ENCODE data around the gene SORCS2. TPM values are rescaled to one million over a fixed set of nuclear protein-coding genes. Genes with fewer than 3 reads are reported as not detected.

SORCS2 gene
- total RNA-seq, 5 donors from 2014 or later (not counting 1 experiment from before 2014, with no cell fraction given) = 0.22 TPM; not detected in 4

DNA sequence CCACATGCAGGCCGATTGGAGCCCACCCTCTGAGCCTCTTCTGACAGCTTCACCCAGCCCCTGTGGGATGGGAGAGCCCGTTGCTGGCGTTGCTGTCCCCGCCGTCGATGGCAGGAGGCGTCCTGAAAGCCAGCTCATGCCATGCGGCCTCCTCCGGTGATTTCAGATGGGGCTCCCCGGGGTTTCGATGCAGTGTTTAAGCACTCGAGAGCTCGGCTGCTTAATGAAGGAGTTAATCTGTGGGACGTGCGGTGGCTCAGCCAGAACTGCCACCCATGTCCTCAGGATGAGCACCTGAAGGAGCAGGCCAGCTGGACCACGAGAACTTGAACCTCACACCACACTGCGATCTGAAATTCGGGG, 95.6 kb downstream of the SORCS2 start:
- peaks cover 0 to 39% of the 10 kb centered on the region in 2 experiments for H3K27me3 ChIP-seq (replicated peaks in 1 of 2; ENCODE audit: control insufficient read depth in 2 of 2, extremely low read depth in 1 of 2, insufficient read depth in 2 of 2, low read length in 1 of 2)
- CTCF ChIA-PET = no interaction called here

DNA sequence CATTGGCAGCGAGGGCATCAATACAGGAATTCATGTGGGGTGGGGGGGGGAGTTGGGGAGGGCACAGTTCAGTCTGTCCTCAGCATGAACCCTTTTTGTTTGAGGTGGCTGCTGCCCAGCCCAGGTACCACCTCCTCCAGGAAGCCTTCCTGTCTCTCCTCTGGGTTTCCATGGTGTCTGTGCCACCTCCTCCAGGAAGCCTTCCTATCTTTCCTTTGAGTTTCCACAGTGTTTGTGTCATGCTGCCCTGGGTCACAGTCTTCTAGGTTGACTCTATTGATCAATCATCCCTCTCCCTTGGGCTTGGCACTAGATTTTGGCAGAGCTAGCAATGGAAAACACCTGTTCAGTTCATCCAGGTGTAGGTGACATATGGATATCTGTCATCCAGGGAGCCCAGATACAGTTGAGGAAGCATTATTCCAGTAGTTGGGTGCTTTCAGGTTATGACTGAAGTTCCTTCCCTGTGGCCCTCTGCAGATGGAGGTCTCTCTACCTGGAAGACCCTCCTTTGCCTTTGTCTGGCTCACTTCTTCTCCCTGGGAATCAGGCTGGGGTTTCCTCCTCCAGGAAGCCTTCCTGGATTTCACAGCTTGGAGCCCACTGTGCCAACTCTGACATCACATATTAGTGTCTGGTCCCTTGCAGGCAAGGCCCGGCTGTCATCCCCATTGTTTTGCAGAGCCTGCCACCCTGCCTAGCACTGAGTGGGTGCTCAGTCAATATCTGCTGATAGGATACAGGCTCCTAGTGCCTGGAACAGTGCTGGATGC, 96.6 kb downstream of the SORCS2 start:
- no peak overlapping the region for H3K4me3 ChIP-seq (ENCODE audit: control insufficient read depth in 1 of 2, extremely low read depth in 1 of 2, low read length in 1 of 2)
- H3K27ac ChIP-seq (ENCODE audit: low read length) = no peak overlapping the region
- no peaks in the 10 kb centered on the region for H3K4me1 ChIP-seq (ENCODE audit: control insufficient read depth in 1 of 2, extremely low read depth in 1 of 2, insufficient read depth in 2 of 2, low read length in 2 of 2)
- ATAC-seq (replicated peaks in 1 of 4) (no peak), DNase-seq (no peak)
- CTCF ChIA-PET = no interaction called here
- peaks cover 0 to 35% of the 10 kb centered on the region in 2 experiments for H3K27me3 ChIP-seq (replicated peaks in 1 of 2; ENCODE audit: control insufficient read depth in 2 of 2, extremely low read depth in 1 of 2, insufficient read depth in 2 of 2, low read length in 1 of 2)
- Mint-ChIP-seq H3K4me1 (peaks cover 0 to 2% (median 0%) of the 10 kb centered on the region in 3 donors), H3K27ac (no peak overlapping the region), H3K27me3 (peaks cover 6 to 19% of the 10 kb centered on the region in 2 donors), H3K9me3 (no peaks in the 10 kb centered on the region), H3K4me3 (no peak overlapping the region), H3K36me3 (no peaks in the 10 kb centered on the region)
- no peaks in the 10 kb centered on the region for H3K36me3 ChIP-seq (ENCODE audit: control insufficient read depth in 2 of 2, extremely low read depth in 1 of 2, insufficient read depth in 1 of 2, low read length in 1 of 2)
- WGBS (ENCODE audit: insufficient coverage) = no CpG with 5 or more reads among the region's 2 CpGs
- POLR2A ChIA-PET = no interaction called here
- no peaks in the 10 kb centered on the region for H3K9me3 ChIP-seq

More for the DNA sequence above, 95.6 kb downstream of the SORCS2 start:
- DNase-seq = no peak
- Mint-ChIP-seq H3K27ac (no peak overlapping the region), H3K27me3 (peaks cover 9 to 24% of the 10 kb centered on the region in 2 donors), H3K9me3 (no peaks in the 10 kb centered on the region), H3K4me3 (no peak overlapping the region), H3K36me3 (no peaks in the 10 kb centered on the region), H3K4me1 (peaks cover 0 to 2% (median 0%) of the 10 kb centered on the region in 3 donors)
- WGBS (ENCODE audit: insufficient coverage) = 67% methylated on average over 17 of the region's 18 CpGs
- Histone ChIP-seq H3K9me3 (no peaks in the 10 kb centered on the region), H3K27ac (ENCODE audit: low read length) (no peak overlapping the region), H3K4me3 (ENCODE audit: control insufficient read depth in 1 of 2, extremely low read depth in 1 of 2, low read length in 1 of 2) (no peak overlapping the region), H3K4me1 (ENCODE audit: control insufficient read depth in 1 of 2, extremely low read depth in 1 of 2, insufficient read depth in 2 of 2, low read length in 2 of 2) (no peaks in the 10 kb centered on the region), H3K36me3 (ENCODE audit: control insufficient read depth in 2 of 2, extremely low read depth in 1 of 2, insufficient read depth in 1 of 2, low read length in 1 of 2) (no peaks in the 10 kb centered on the region)
- POLR2A ChIA-PET = no interaction called here
- ATAC-seq (replicated peaks in 1 of 4) = no peak

DNA sequence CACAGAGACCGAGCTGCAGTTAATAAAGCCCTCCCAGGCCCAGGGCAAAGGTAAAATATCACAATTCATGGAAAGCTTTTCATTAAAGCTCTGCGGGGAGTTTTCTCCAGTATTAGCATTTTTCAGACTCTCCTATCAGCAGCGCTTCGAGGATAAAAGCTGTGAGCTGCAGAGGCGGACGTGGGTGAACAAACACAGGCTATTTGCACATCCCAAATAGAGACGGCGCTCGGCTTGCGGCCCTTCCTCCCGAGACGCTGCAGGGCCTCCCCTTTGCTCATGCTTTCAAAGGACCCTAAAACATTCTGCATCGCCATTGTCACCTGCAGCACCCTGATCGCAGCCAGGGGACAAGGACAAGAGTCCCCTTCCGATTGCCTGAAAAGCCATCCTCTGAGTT, 97.3 kb downstream of the SORCS2 start:
- Mint-ChIP-seq H3K36me3 (no peaks in the 10 kb centered on the region), H3K4me1 (peaks cover 0 to 2% (median 0%) of the 10 kb centered on the region in 3 donors), H3K4me3 (no peak overlapping the region), H3K9me3 (no peaks in the 10 kb centered on the region), H3K27me3 (peaks cover 6 to 19% of the 10 kb centered on the region in 2 donors), H3K27ac (no peak overlapping the region)
- no peak overlapping the region for H3K27ac ChIP-seq (ENCODE audit: low read length)
- no peaks in the 10 kb centered on the region for H3K4me1 ChIP-seq (ENCODE audit: control insufficient read depth in 1 of 2, extremely low read depth in 1 of 2, insufficient read depth in 2 of 2, low read length in 2 of 2)
- H3K4me3 ChIP-seq (ENCODE audit: control insufficient read depth in 1 of 2, extremely low read depth in 1 of 2, low read length in 1 of 2) = no peak overlapping the region
- peaks cover 0 to 35% of the 10 kb centered on the region in 2 experiments for H3K27me3 ChIP-seq (replicated peaks in 1 of 2; ENCODE audit: control insufficient read depth in 2 of 2, extremely low read depth in 1 of 2, insufficient read depth in 2 of 2, low read length in 1 of 2)
- WGBS (ENCODE audit: insufficient coverage) = 82% methylated on average over 12 of the region's 15 CpGs
- no peaks in the 10 kb centered on the region for H3K9me3 ChIP-seq
- ATAC-seq (replicated peaks in 1 of 4) = no peak
- H3K36me3 ChIP-seq (ENCODE audit: control insufficient read depth in 2 of 2, extremely low read depth in 1 of 2, insufficient read depth in 1 of 2, low read length in 1 of 2) = no peaks in the 10 kb centered on the region
- CTCF ChIA-PET = no interaction called here
- POLR2A ChIA-PET = no interaction called here
- DNase-seq = no peak

DNA sequence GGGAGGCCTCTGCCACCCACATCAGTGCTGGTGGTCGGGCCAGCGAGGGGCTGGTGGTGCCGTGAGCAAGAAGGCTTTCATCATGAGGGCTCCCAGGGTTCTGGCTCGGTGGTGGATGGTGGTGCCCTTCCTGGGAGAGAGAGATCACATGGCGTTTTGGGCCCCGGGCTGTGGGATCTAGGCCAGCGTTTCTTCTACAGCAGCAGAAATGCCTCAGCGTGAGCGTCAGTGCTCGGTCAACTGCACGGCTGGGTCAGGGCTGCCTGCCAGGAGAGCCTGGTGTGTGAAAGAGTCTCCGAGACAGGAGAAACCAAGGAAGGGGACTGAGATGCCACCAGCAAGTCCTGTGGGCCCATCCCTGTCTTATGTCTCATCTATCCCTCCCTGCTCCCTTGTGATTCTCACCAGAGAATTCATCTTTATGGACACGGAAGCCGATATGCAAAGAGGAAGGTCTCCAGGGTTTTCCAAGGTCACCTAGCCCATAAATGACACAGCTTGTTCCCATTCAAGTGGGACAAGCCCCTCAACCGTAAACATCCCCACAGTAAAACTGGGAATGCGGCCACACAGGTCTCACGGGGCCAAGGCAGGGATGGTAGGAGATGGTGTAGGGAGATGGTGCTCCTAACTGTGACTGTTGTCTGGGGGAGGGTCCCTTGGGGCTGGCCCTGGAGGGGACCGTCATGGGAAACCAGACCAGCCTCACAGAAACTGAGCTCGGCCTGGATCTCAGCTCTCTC, 99.2 kb downstream of the SORCS2 start:
- Mint-ChIP-seq H3K4me1 (peaks cover 0 to 2% (median 0%) of the 10 kb centered on the region in 3 donors), H3K27me3 (peaks cover 0 to 12% of the 10 kb centered on the region in 2 donors), H3K9me3 (no peaks in the 10 kb centered on the region), H3K4me3 (no peak overlapping the region), H3K36me3 (no peaks in the 10 kb centered on the region), H3K27ac (no peak overlapping the region)
- ATAC-seq (replicated peaks in 1 of 4) = no peak
- Histone ChIP-seq H3K27ac (ENCODE audit: low read length) (no peak overlapping the region), H3K4me1 (ENCODE audit: control insufficient read depth in 1 of 2, extremely low read depth in 1 of 2, insufficient read depth in 2 of 2, low read length in 2 of 2) (no peaks in the 10 kb centered on the region), H3K27me3 (replicated peaks in 1 of 2; ENCODE audit: control insufficient read depth in 2 of 2, extremely low read depth in 1 of 2, insufficient read depth in 2 of 2, low read length in 1 of 2) (peaks cover 0 to 27% of the 10 kb centered on the region in 2 experiments), H3K36me3 (ENCODE audit: control insufficient read depth in 2 of 2, extremely low read depth in 1 of 2, insufficient read depth in 1 of 2, low read length in 1 of 2) (no peaks in the 10 kb centered on the region), H3K4me3 (ENCODE audit: control insufficient read depth in 1 of 2, extremely low read depth in 1 of 2, low read length in 1 of 2) (no peak overlapping the region), H3K9me3 (no peaks in the 10 kb centered on the region)
- 64% methylated on average over 14 of the region's 19 CpGs for WGBS (ENCODE audit: insufficient coverage)
- ChIA-PET POLR2A (no interaction called here), CTCF (no interaction called here)
- DNase-seq = no peak

DNA sequence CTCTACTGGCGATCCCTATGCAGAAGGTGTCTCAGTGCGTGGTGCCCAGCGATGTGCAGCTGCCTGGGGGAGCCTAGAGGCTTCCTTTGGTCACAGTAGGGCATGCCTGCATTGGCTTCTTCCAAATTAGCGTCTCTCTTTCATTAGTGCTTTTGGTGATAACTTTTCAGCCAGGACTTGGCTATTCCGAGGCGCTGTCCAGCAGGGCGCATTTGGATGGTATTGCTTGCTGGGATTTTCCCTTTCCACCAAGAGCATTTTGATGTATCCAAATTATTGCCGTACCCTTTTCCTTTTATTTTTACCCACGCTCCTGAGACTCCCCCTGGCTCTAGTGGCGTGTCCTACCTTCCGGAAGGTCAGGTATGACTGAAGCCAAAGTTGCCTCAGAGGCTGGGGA, 101.4 kb downstream of the SORCS2 start:
- Histone ChIP-seq H3K9me3 (no peaks in the 10 kb centered on the region), H3K4me3 (ENCODE audit: control insufficient read depth in 1 of 2, extremely low read depth in 1 of 2, low read length in 1 of 2) (no peak overlapping the region), H3K27ac (ENCODE audit: low read length) (no peak overlapping the region), H3K36me3 (ENCODE audit: control insufficient read depth in 2 of 2, extremely low read depth in 1 of 2, insufficient read depth in 1 of 2, low read length in 1 of 2) (no peaks in the 10 kb centered on the region), H3K4me1 (ENCODE audit: control insufficient read depth in 1 of 2, extremely low read depth in 1 of 2, insufficient read depth in 2 of 2, low read length in 2 of 2) (no peaks in the 10 kb centered on the region), H3K27me3 (replicated peaks in 1 of 2; ENCODE audit: control insufficient read depth in 2 of 2, extremely low read depth in 1 of 2, insufficient read depth in 2 of 2, low read length in 1 of 2) (peaks cover 0 to 27% of the 10 kb centered on the region in 2 experiments)
- no peak overlapping the region for H3K27ac Mint-ChIP-seq
- ATAC-seq (replicated peaks in 1 of 4) = no peak
- ChIA-PET POLR2A (no interaction called here), CTCF (no interaction called here)
- WGBS (ENCODE audit: insufficient coverage) = 78% methylated on average over 7 of the region's 11 CpGs
- no peak for DNase-seq
- peaks cover 5 to 11% of the 10 kb centered on the region in 2 donors for H3K27me3 Mint-ChIP-seq
- H3K4me3 Mint-ChIP-seq = no peak overlapping the region
- H3K36me3 Mint-ChIP-seq = no peaks in the 10 kb centered on the region
- no peaks in the 10 kb centered on the region for H3K9me3 Mint-ChIP-seq
- H3K4me1 Mint-ChIP-seq = no peaks in the 10 kb centered on the region

DNA sequence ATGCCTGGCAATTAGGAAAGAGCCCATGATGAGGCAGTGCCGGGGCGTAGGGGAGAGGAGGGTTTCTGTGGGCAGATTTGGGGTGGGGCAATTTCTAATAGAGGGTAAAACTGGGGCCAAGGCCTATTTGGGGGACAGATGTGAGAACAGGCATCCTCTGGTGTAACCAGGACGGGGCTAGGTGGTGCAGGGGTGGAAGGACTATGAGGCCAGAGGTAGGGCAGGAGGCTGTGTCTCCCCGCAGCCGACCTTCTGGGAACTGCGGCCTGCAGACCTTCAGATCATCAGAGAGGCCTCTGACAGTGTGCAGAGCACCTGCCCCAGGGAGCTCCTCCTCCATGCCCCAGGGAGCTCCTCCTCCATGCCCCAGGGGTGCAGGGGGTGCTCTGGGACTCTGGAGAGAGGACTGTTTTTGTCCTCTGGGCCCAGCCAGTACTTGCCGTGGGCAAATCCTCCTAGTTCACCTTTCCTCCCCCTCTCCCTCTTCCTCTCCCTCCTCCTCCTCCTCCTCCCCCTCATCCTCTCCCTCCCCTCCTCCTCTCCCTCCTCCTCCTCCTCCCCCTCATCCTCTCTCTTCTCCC, 101.9 kb downstream of the SORCS2 start:
- Mint-ChIP-seq H3K27ac (no peak overlapping the region), H3K4me1 (peaks cover 0 to under 1% (median 0%) of the 10 kb centered on the region in 3 donors), H3K9me3 (no peaks in the 10 kb centered on the region), H3K4me3 (no peak overlapping the region), H3K27me3 (peaks cover 5 to 12% of the 10 kb centered on the region in 2 donors), H3K36me3 (no peaks in the 10 kb centered on the region)
- H3K4me3 ChIP-seq (ENCODE audit: control insufficient read depth in 1 of 2, extremely low read depth in 1 of 2, low read length in 1 of 2) = no peak overlapping the region
- DNase-seq (no peak), ATAC-seq (replicated peaks in 1 of 4) (no peak)
- no peak overlapping the region for H3K27ac ChIP-seq (ENCODE audit: low read length)
- H3K9me3 ChIP-seq = no peaks in the 10 kb centered on the region
- POLR2A ChIA-PET = no interaction called here
- no peaks in the 10 kb centered on the region for H3K4me1 ChIP-seq (ENCODE audit: control insufficient read depth in 1 of 2, extremely low read depth in 1 of 2, insufficient read depth in 2 of 2, low read length in 2 of 2)
- peaks cover 0 to 29% of the 10 kb centered on the region in 2 experiments for H3K27me3 ChIP-seq (replicated peaks in 1 of 2; ENCODE audit: control insufficient read depth in 2 of 2, extremely low read depth in 1 of 2, insufficient read depth in 2 of 2, low read length in 1 of 2)
- H3K36me3 ChIP-seq (ENCODE audit: control insufficient read depth in 2 of 2, extremely low read depth in 1 of 2, insufficient read depth in 1 of 2, low read length in 1 of 2) = no peaks in the 10 kb centered on the region
- WGBS (ENCODE audit: insufficient coverage) = 73% methylated on average over 5 of the region's 7 CpGs
- CTCF ChIA-PET = no interaction called here
